Lower leg skin (tissue), 3 donors: ENCODE measurements around the gene SPATA2L.

Experiments used
- CTCF ChIP-seq, 3 donors: fragments of 450-650 bp; IDR thresholded peaks; one replicate each; pipeline ENCODE4 v1.5.1; 2016; ENCODE audit warnings: antibody characterized with exemption in 3 of 3, mild to moderate bottlenecking in 3 of 3, moderate library complexity in 2 of 3
- POLR2A ChIP-seq, 2 donors: fragments of 450-650 bp; IDR thresholded peaks; one replicate each; pipeline ENCODE4 v1.6.1; 2016 to 2017; ENCODE audit warnings: antibody characterized with exemption in 2 of 2, mild to moderate bottlenecking in 1 of 2, moderate library complexity in 1 of 2

GRCh38 chr16:89737341-89738071 lies 36.0 kb upstream of the SPATA2L start:
- no peak for TF ChIP-seq CTCF (IDR thresholded peaks at IDR 0.05)
- TF ChIP-seq POLR2A (IDR thresholded peaks at IDR 0.05), result no peak
